PFSK-1 (cell line): ENCODE data around the gene HOXA6.

Source experiments
- POLR2AphosphoS5 ChIP-seq: IDR thresholded peaks from 2 replicates; pipeline ENCODE4 v1.6.1; 2012; ENCODE audit warnings: low read depth, mild to moderate bottlenecking, control low read depth, low read length, moderate library complexity
- REST ChIP-seq, 2 experiments: IDR thresholded peaks; 2 replicates each; pipeline versions ENCODE4 v1.6.1 to v1.8.0; 2011 to 2012; ENCODE audit warnings: low read depth in 2 of 2, low read length in 2 of 2, control low read depth in 1 of 2, inconsistent platforms in 1 of 2, mild to moderate bottlenecking in 1 of 2, moderate library complexity in 1 of 2; ENCODE audit not compliant: insufficient read depth in 1 of 2
- SIN3A ChIP-seq: IDR thresholded peaks from 2 replicates; pipeline ENCODE4 v1.6.1; 2012; ENCODE audit warnings: mild to moderate bottlenecking, low read length, moderate library complexity, borderline replicate concordance; ENCODE audit not compliant: insufficient read depth
- TAF1 ChIP-seq: IDR thresholded peaks from 2 replicates; pipeline ENCODE4 v1.6.1; 2012; ENCODE audit warnings: low read length, control low read depth, borderline replicate concordance; ENCODE audit not compliant: insufficient read depth

- TF ChIP-seq REST (IDR thresholded peaks at IDR 0.05; ENCODE audit: insufficient read depth in 1 of 2, low read depth in 2 of 2, low read length in 2 of 2) (no peak), POLR2AphosphoS5 (no peak), TAF1 (no peak), SIN3A (no peak)
These were observed 39.3 kb upstream of the HOXA6 start for GRCh38 chr7:27186668-27187474.
